BJ (cell line): ENCODE measurements around the gene HJV. TPM values are rescaled to one million over a fixed set of nuclear protein-coding genes. Genes with fewer than 3 reads are reported as not detected.

Experiments used
- CTCF ChIA-PET: fragments of 350-600 bp; formaldehyde crosslinking; extraction: SDS; loops from one replicate; lab custom pipeline; 2021; ENCODE audit warnings: antibody characterized with exemption, inconsistent platforms; lab: Yijun Ruan, JAX
- POLR2A ChIA-PET: fragments of 300-600 bp; sonication (Branson Sonifier 250); formaldehyde crosslinking; extraction: SDS; loops from one replicate; lab custom pipeline; 2021; ENCODE audit warnings: antibody characterized with exemption; lab: Charles Lee
- DNase-seq: peaks from one replicate; pipeline ENCODE4 v3.0.0-alpha.2; 2011; ENCODE audit warnings: low read depth
- H3K27me3 ChIP-seq: 2 replicates; pipeline ENCODE4 v1.6.0; 2011; ENCODE audit warnings: low read length; ENCODE audit not compliant: control insufficient read depth, insufficient read depth
- H3K36me3 ChIP-seq: 2 replicates; pipeline ENCODE4 v1.5.1; 2011; ENCODE audit warnings: low read length; ENCODE audit not compliant: control insufficient read depth, insufficient read depth
- H3K4me3 ChIP-seq: 2 replicates; pipeline ENCODE4 v1.5.1; 2011; ENCODE audit warnings: low read depth, mild to moderate bottlenecking, control low read depth, low read length
- CTCF ChIP-seq: IDR thresholded peaks from 2 replicates; pipeline ENCODE4 v1.5.1; 2011; ENCODE audit warnings: low read depth, mild to moderate bottlenecking, control low read depth, inconsistent platforms, low read length, moderate library complexity; ENCODE audit not compliant: insufficient read depth
- polyA plus RNA-seq: library from polyadenylated mRNA; depleted of rRNA; stranded (reverse); fragments of >200 nt; gene quantifications from 2 replicates; pipeline ENCODE4 v1.2.3, GENCODE V29; 2011; rRNA removed
- small RNA-seq: library from RNA; depleted of rRNA; stranded (forward); fragments of <200 nt; gene quantifications from one replicate; pipeline ENCODE3, GENCODE V24; 2012; ENCODE audit warnings: low replicate concordance, low read depth; ENCODE audit not compliant: insufficient read length

HJV gene
- polyA plus RNA-seq, 1 experiment, result not detected

- ChIA-PET CTCF (interaction anchor here (0.9 to 7.2 kb wide), 4 partner anchors 18 to 127 kb away, joined by 3 to 171 read pairs (median 72); partner anchors contain the start of genes NUDT17 and TXNIP), POLR2A (interaction anchor here (0.6 kb wide), 1 partner anchor 402 kb away, joined by 3 read pairs; no protein-coding TSS in a partner anchor)
- no peaks in the 10 kb centered on the region for H3K27me3 ChIP-seq
- no peak for DNase-seq
- H3K4me3 ChIP-seq, result no peak overlapping the region
- H3K36me3 ChIP-seq, result no peaks in the 10 kb centered on the region
- TF ChIP-seq CTCF, result no peak
Observed at GRCh38 chr1:145974721-145975120, 46.8 kb downstream of the HJV start.

- no peak overlapping the region for H3K4me3 ChIP-seq
- no peaks in the 10 kb centered on the region for H3K36me3 ChIP-seq
- POLR2A ChIA-PET, result interaction anchor here (0.6 kb wide), 1 partner anchor 29 kb away, joined by 3 read pairs; no protein-coding TSS in a partner anchor
- TF ChIP-seq CTCF, result no peak
- no peaks in the 10 kb centered on the region for H3K27me3 ChIP-seq
- CTCF ChIA-PET, result interaction anchor here (0.7 to 0.9 kb wide), 2 partner anchors 36 to 66 kb away, joined by 3 to 4 read pairs; no protein-coding TSS in a partner anchor
- DNase-seq, result no peak
Observed at GRCh38 chr1:145972580-145972979, 49.0 kb downstream of the HJV start.

Small RNA genes lying within 50 kb of the gene (small RNA-seq; reads per million reads assigned to genes)
- gene RNVU1-6, result 28.7 reads per million, percentile 86 among the genes with 10 or more reads in this experiment

Other genes with a start within 250 kb of the HJV start
- gene RNF115, start 197.6 kb downstream of the HJV start, polyA plus RNA-seq, result 13.4 and 18.3 TPM in 2 replicates
- 56.7 and 58.5 TPM in 2 replicates for gene POLR3C, start 197.5 kb downstream of the HJV start, polyA plus RNA-seq
- gene NUDT17, start 176.1 kb downstream of the HJV start, polyA plus RNA-seq, result 4.3 and 4.5 TPM in 2 replicates
- 30.0 and 38.0 TPM in 2 replicates for gene PIAS3, start 162.7 kb downstream of the HJV start, polyA plus RNA-seq
- 1.4 and 1.5 TPM in 2 replicates for gene ANKRD35, start 135.9 kb downstream of the HJV start, polyA plus RNA-seq
- 0.63 and 0.82 TPM in 2 replicates for gene ITGA10, start 111.7 kb downstream of the HJV start, polyA plus RNA-seq
- 34.9 and 46.4 TPM in 2 replicates for gene PEX11B, start 103.0 kb downstream of the HJV start, polyA plus RNA-seq
- 71.2 and 135 TPM in 2 replicates for gene RBM8A, start 94.3 kb downstream of the HJV start, polyA plus RNA-seq
- 35.1 and 42.1 TPM in 2 replicates for gene LIX1L, start 63.7 kb downstream of the HJV start, polyA plus RNA-seq
- 1.3 and 1.4 TPM in 2 replicates for gene ANKRD34A, start 57.2 kb downstream of the HJV start, polyA plus RNA-seq
- 13.2 and 19.2 TPM in 2 replicates for gene POLR3GL, start 57.0 kb downstream of the HJV start, polyA plus RNA-seq
- gene TXNIP, start 25.2 kb downstream of the HJV start, polyA plus RNA-seq, result 212 and 258 TPM in 2 replicates
- gene NBPF10, start 123.1 kb upstream of the HJV start, polyA plus RNA-seq, result 0.77 and 1.0 TPM in 2 replicates
- 21.0 and 25.9 TPM in 2 replicates for gene NOTCH2NLA, start 207.3 kb upstream of the HJV start, polyA plus RNA-seq